GM18519 (cell line): ENCODE data around the gene TIPRL.
"Not testable (repeated sequence)": the region's sequence is repeated elsewhere in the genome, so short reads cannot be mapped to it uniquely, and the experiment has no call there.

ENCODE experiments used
- ATAC-seq: cut with Tn5 transposase; IDR thresholded peaks from one replicate; pipeline ENCODE4 v1.9.1; 2021; ENCODE audit warnings: mild to moderate bottlenecking, moderate library complexity; ENCODE audit not compliant: unreplicated experiment, low FRiP score

The TIPRL gene

DNA sequence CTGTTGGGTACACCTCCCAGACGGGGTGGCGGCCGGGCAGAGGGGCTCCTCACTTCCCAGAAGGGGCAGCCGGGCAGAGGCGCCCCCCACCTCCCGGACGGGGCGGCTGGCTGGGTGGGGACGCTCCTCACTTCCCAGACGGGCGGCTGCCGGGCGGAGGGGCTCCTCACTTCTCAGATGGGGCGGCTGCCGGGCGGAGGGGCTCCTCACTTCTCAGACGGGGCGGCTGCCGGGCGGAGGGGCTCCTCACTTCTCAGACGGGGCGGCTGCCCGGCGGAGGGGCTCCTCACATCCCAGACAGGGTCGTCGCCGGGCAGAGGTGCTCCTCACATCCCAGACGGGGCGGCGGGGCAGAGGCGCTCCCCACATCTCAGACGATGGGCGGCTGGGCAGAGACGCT, 28.9 kb downstream of the TIPRL start:
- ATAC-seq, result not testable (repeated sequence)

DNA sequence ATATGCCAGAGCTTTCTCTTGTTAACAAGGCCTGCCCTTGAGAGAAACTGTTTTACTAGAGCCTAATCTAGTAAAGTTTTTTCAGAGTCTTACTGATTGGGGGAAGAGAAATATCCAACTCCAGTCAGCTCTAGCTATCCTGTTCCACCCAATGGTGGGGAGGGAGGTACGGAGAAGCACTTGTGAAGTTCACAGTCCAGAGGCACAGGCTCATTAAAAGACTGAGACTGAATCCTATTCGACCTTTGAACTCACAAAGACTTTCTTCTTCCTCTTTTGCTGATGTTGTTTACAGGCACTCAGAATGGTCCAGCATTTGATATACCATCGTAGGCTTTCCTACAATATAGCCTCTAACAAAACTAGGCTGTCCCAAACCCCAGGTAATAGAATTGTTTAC, 31.6 kb downstream of the TIPRL start:
- ATAC-seq, result no peak

DNA sequence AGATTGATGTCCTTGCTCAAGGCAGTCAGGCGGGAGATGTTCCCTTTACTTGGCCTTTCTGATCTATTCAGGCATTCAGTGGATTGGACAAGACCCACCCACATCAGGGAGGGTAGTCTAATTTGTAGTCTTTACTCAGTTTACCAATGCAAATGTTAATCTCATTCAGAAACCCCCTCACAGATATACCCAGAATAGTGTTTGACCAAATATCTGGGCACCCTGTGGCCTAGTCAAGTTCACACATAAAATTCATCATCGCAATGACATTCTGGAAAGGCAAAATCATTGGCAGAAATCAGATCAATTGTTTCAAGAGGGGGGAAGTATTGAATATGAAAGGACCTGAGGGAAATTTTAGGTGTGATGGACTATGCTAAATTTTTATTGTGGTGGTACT, 34.6 kb downstream of the TIPRL start:
- no peak for ATAC-seq

DNA sequence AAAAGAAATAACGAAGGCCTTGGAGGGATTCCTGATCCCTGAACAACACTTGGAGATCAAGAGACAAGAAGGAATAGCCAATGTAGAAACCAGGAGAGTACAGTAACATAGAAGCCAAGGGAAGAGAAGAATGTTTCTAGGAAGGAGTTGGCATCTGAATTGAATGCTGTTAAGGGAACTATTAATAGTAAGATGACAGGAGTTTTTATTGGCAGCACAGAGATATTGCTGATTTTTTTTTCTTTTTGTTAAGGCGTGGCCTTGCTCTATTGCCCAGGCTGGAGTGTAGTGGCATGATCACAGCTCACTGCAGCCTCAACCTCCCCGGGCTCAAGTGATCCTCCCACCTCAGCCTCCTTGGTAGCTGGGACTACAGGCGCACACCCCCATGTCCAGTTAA, 37.4 kb downstream of the TIPRL start:
- ATAC-seq, result no peak

DNA sequence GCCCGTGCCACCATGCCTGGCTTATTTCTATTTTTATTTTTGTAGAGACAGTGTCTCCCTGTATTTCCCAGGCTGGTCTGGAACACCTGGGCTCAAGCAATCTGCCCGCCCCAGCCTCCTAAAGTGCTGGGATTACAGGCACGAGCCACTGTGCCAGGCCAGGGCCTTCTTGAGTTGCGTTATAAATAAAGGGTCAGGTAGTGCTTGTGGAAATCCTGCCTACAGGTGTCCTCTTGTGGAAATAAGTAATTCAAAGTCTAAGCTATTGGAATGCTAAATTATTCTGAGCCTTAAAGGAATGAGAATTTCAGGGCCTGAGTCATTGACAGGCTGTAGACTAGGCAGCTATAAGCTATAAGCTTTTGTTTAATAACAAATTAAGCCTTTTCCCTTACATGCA, 38.9 kb downstream of the TIPRL start:
- ATAC-seq, result no peak

DNA sequence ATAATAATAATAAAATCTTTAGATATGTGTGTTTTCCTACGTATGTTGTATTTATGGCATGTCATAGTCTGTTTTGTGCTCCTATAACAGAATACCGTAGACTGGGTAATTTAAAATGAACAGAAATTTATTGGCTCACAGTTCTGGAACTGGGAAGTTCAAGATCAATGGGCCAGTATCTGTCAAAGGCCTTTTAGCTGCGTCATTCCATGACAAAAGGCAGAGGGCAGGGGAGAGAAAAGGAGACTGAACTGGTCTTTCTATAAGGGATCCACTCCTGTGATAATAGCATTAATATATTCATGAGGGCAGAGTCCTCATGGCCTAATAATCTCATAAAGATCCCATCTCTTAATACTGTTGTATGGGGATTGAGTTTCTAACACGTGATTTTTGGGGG, 39.9 kb downstream of the TIPRL start:
- ATAC-seq, result no peak

DNA sequence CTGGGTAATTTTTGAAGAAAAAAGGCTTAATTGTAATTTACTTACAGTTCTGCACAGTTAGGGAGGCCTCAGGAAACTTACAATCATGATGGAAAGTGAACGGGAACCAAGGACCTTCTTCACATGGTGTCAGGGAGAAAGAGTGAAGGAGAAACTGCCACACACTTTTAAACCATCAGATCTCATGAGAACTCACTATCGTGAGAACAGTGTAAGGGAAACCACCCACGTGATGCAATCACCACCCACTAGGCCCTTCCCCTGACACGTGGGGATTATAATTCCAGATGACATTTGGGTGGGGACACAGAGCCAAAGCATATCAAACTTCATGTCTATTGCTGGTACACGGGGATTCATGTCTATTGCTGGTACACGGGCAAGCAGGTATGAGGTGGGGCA, 41.7 kb downstream of the TIPRL start:
- ATAC-seq, result no peak

DNA sequence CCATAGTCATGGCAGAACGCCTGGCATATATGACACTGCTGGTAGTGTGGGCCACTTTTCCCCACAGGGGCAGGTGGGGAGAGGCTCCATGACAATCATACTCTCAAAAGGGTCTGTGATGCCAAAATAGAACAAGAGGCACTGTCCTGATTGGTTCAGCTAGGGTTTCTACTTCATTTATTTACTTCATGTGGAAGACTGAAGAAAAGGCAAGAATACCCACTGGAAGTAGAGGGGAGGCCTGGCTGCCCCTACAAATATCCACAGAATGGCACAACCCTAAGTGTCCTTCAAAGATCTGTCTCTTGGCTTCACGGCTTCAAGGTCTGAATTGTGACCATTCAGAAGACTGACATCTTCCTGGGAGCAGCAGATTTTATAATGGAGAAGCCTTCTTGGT, 42.5 kb downstream of the TIPRL start:
- ATAC-seq, result no peak

DNA sequence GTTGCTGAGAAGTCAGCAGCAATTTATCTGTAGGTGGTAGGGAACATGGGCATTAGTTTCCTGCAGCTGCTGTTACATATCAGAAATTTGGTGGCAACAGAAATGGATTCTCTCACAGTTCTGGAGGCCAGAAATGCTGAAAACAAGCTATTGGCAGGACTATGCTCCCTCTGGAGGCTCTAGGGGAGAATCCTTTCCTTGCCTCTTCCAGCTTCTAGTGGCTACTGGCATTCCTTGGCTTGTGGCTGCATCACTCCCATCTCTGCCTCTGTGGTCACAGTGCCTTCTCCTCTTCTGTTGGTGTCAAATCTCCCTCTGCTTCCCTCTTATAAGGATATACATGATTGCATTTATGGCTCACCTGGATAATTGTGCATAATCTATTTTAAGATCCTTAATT, 44.5 kb downstream of the TIPRL start:
- no peak for ATAC-seq

DNA sequence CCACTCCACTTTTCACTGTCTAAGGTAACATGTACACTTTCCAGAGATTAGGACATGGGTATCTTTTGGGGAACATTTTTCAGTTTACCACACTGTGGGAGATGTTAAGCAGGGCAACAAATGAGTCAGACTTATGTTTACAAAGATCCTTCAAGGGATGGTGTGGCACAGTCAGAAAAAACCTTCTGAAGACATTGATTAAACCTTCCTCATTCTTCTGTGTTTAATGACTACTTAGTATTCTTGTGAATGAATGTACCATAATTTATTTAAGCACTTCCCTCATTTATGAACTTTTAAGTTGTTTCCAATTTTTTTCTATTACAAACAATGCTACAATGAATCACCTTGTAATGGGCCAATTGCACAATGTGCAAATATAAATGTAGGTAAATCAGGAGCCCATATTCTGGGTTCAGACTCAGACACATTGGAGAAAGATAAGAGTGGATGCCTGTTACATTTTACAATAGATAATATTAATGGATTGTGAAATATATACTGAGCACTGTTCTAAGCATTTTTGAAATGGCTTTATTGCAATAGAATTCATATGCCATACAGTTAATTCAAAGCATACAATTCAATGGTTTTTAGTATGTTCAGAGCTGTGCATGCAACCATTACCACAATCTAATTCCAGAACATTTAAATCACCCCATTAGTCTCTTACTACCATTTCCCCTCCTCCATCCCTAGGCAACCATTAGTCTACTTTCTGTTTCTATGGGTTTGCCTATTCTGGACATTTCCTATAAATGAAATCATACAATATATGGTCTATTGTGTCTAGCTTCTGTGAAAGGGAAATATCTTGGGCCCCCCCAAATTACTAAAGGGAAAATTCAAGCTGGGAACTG, 45.1 kb downstream of the TIPRL start:
- ATAC-seq, result no peak

DNA sequence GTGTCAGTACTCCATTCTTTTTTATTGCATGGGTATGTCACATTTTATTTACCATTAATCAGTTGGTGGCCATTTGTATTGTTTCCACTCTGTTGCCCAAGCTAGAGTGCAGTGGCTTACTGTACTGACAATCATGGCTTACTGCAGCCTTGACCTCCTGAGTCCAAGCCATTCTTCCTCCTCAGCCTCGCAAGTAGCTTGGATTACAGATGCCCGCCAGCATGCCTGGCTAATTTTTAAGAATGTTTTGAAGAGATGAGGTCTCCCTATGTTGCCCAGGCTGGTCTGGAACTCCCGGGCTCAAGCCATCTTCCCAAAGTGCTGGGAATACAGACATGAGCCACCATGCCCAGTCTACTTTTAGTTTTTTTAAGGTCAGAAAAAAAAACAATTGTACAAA, 46.2 kb downstream of the TIPRL start:
- ATAC-seq, result no peak

DNA sequence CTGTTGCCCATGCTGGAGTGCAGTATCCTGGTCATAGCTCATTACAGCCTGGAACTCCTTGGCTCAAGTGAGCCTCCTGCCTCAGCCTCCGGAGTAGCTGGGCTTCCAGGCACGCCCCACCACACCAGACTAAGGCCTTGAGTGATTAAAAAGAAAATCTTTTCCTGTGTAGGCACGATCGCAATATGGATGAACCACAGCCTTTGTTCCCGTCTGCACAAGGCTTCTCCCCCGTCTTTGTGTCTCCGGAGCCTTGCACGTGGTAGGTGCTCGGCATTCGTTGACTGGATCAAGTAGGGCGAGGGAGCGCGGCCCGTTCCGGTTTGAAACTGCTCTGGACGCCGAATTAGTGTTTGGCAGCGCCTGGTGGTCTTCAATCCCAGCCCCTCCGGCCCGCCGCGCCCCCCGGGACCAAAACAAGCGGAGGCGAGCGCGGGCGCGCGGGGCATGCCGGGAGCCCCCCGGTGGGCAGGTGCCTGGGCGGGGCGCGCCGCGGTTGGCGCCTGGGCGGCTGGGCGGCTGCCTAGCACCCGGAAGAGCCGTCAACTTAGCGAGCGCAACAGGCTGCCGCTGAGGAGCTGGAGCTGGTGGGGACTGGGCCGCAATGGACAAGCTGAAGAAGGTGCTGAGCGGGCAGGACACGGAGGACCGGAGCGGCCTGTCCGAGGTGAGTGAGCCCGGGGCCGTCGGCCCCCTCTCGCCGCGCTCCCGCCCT, 46.9 kb downstream of the TIPRL start, which contains the start of gene SFT2D2:
Gene SFT2D2, plus strand, starts transcription at position 529 of the 715 bp plus-strand sequence. Its CDS starts 76 bp downstream, at position 605.
- ATAC-seq, result peak; percentile 60

DNA sequence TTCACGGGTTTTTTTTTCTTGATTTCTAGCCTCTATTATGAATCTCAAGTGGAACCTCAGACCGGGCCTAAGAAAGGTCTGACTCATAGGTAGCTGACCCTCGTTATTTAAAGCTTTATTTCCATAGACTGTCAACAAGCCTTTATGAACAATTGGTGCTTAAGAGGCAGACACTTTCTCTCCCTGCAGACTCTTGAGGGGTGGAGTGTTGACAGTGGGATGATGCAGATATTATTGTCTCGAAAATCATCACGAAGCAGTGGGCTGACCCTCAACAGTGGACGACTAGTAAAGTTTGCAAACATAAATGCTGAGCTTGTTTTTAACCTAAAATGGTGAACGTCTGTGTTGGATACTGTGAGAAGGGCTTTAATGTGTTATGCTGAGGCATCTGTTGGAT, 48.9 kb downstream of the TIPRL start:
- ATAC-seq, result no peak

DNA sequence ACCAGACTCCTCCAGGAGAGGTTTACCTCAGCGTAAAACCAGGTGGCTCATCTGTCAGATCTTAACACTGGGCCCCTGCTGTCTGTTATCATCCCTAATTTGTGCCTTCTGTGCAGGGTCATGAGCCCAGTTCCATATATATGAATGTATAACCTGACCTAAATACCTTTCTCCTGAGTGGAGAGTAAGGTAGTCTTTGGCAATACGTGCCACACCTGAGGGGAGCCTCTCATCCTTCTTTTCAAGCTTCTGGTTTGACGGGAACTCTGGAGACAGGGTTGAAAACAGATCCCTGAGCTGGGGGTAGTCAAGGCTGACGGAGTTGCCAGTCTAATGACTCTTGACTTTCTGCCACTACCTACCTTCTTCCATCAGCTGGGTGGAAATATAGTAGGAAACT, 51.1 kb downstream of the TIPRL start:
- ATAC-seq, result no peak

DNA sequence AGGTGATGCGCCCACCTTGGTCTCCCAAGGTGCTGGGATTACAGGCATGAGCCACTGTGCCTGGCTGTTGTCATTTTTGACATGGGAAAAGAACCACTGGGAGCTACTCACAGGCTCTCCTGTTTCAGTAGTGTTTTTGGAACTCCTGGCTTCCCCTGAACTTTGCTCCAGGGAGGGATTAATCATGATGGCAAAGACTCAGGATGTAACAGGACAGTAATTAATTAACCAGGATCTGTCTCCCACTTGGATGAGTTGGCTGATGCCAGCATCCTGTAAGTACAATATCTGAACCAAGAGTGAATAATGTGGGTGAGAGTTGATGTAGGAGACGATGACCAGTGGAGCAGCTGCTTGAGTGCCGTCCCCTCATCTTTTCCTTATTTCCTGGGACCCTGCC, 51.9 kb downstream of the TIPRL start:
- no peak for ATAC-seq

DNA sequence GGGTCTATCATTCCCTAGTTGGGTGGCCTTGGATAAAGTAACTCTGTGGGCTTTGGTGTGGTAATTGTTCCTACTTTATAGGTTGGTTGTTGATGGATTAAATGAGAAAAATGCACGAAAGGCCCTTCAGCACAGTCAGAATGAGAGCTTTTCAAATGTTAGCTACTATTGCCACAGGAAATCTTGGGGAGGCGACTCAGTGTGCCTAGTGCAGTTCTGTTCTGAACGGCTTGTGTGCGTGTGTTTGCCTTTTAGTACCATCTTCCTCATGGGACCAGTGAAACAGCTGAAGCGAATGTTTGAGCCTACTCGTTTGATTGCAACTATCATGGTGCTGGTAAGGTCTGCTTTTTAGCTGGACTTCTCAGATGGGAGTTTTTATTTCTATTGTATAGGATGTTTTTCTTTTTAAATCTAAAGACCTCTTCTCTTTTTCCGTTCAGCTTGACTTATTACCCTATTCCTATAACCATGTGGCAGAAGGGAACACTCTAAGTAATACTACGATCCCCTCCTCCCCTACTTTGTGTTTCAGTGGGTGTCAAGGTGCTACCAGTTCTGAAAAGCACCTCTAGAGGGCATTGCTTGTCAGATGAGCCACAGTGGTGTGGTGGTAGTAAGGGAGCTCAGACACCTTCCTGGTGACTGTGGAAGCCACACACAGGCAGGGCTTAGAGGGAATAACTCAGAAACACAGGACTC, 56.2 kb downstream of the TIPRL start:
- ATAC-seq, result peak; percentile 70

DNA sequence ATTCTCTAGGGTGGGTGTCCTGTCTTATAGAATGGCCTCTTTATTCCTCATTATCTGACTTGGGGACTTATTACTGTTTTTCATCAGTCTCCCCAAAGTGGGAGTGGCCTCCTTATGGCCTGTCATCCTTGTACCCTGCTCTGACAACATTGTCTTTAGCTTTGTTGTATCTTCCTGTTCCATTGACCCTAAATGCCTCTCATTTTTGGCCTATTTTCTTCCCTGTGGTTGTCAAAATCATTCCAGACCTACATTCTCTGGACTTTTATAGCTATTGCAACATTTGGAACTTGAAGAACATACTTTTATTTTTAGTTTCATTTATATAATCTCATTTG, 56.8 kb downstream of the TIPRL start:
- no peak for ATAC-seq

DNA sequence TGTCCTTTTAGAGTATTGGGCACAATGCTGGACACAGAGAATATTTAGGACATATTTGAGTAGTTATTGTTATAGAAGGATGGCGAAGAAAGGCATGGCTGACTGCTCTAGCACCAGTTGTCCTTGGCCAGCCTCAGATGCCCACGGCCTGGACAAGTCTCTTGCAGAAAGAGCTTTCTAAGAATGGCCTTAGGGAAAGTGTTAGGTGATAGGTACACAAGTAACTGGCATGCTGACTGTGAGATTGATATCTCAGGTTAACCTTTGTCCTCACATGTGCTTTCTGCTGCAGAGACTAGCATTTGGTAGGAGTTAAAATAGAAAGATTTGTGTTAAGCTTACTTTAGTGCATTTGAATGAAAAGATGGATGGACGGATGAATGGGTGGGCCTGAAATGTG, 57.2 kb downstream of the TIPRL start:
- no peak for ATAC-seq

DNA sequence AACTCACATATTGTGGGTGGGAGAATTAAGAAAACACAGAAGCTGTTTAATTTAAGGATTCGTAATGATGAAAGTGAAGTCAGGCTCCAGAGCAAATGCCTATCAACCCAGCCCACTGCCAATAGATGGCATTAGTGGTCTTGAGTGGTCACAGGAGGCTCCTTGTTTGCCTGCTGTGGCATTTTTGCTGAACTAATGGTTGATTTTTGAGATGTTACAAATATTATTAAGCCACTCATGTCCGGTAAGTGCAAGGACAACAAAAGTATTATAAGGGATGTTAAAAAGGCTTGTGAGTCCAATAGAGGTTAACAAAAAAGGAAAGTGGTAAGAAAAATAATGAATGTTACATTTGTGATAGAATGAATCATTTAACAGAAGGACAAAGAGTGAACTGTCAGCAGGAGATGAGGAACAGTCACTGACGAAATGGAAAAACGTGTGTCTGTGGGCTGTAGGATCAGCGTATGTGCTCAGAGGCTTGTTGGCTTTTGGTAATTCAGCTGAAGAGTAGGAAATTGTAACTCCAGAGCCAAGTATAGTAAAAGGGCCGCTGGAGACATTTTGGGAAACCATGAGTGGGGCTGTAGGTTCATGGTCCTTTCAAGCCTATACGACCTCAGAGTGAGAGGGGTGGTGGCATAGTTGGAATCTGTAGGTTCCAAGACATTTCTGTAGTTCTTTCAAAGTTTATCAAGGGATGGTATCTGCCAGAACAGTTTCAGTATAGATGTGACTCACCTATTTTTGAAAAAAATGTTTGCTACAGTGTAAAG, 58.3 kb downstream of the TIPRL start:
- ATAC-seq, result no peak

DNA sequence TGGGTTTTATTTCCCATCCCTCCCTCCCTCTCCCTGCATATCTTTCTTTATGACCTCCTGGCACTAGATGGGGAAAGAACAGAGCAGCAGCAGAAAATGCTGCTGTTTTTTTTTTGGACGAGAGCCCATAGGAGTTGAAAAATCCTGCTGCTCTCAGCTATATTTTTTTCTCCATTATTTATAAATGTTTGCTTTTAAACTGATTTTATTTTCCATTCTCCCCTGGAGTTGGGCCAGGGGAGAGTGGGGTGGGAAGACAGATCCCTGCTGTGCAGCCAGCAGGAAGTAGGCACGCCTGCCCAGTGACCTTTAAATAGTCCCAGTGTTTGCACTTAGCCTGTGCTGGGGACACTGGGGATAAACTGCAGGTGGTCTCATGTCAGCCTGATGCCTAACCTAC, 64.4 kb downstream of the TIPRL start:
- ATAC-seq, result no peak
